GM21526 (cell line): ENCODE results near the gene MAPK7.

Source experiments
- ATAC-seq: cut with Tn5 transposase; IDR thresholded peaks from one replicate; pipeline ENCODE4 v1.9.1; 2021; ENCODE audit warnings: moderate library complexity; ENCODE audit not compliant: unreplicated experiment, low FRiP score

MAPK7 gene

GRCh38 chr17:19362277-19363113 lies 15.8 kb upstream of the MAPK7 start, which contains the start of gene B9D1:
Gene B9D1, minus strand, starts transcription at chr17:19362723. Its CDS starts 154 bp downstream, at chr17:19362569.
- ATAC-seq, result peak; percentile 71

DNA sequence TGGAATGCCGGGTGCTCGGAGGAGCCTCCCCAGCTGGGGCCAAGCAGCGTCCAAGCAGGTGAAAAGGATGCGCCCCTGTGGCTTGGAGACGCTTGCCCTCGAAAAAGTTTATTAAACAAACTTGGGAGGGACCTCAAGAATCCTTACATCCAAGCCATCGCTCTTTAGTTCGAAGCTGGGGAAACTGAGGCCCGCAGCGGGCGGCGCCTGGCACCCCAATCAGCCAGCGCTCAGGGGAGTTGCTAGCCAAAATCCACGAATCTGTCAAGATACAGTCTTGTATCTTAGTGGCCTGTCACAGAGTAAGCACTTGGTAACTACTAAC lies 15.2 kb upstream of the MAPK7 start:
- no peak for ATAC-seq

GRCh38 chr17:19363460-19364035 lies 14.8 kb upstream of the MAPK7 start:
- ATAC-seq, result no peak

DNA sequence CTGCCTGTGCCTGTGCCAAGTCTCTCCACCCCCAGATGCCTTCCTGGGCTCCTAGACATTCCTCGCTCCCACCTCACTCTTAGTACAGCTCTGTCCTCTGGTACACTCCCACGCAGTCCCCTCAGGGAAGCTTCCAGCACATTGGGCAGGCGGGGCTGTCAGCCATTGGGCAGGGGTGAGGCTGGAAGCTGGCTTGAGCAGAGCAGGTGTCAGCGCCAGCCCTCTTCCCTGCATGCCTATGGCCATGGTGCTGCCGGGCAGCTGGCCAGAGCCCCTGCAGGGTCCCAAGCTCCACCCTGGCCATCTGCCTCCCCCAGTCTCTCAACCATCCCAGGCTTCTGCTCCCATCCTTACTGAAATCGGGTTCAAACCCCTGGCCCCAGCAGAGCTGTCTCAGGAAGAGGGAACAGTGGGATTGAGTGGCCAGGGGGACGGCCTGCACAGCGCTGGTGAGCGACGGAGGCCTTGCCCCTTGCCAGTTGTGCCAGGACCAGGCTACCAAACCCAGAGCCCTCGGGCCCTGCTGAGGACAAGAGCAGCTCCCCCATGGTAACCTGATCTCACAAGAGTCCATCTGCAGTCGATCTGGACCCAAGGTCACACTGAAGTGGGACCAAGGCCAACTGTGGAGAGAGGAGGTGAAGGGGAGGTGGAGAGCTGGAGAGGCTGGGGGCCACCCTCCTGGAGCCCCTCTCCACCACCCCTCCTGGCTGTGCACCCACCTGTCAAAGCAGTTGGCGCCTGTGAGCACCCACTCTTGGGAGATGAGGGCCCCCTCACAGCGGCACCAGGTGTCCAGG lies 13.4 kb upstream of the MAPK7 start:
- no peak for ATAC-seq

- no peak for ATAC-seq
These were observed 12.8 kb upstream of the MAPK7 start for GRCh38 chr17:19365499-19365817.

DNA sequence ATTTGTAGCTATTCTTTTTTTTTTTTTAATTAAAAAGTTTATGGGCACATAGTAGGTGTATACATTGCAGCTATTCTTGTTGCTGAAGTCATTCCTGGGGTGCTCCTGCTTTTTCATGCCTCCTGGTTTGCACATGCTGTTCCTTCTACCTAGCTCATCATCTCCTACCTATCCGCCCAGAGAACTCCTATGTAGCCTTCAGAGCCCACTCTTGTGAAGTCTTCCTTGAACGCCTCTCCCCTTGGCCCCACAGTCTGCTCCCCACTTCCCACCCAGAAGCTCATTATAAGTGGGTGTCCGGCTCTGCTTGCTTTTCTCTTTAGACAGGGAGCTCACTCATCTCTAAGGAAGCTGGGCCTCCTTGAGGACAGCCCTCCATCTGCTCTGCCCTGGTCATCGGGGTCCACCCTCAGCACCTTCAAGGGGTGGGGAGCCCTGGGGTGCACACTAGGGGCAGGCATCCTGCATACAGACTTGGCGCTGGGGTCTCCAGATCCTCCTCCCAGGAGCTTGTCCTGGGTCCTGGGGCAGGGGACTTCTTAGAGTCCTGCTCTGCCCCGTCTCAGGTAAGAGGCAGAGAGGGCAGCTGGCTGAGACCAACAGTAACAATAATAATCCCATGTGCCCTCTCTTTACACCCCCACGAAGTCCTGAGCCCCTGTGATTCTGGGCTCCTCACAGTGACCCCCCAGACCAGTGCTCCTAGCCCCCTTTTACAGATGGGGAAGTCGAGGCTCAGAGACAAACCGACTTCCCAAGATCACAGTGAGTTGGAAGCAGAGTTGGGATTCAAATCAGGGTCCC lies 12.3 kb upstream of the MAPK7 start:
- no peak for ATAC-seq

- ATAC-seq, result no peak
These were observed 11.7 kb upstream of the MAPK7 start for GRCh38 chr17:19366637-19366972.

GRCh38 chr17:19368229-19368628 lies 10.1 kb upstream of the MAPK7 start:
- ATAC-seq, result no peak

GRCh38 chr17:19369107-19369778 lies 9.1 kb upstream of the MAPK7 start:
- no peak for ATAC-seq

DNA sequence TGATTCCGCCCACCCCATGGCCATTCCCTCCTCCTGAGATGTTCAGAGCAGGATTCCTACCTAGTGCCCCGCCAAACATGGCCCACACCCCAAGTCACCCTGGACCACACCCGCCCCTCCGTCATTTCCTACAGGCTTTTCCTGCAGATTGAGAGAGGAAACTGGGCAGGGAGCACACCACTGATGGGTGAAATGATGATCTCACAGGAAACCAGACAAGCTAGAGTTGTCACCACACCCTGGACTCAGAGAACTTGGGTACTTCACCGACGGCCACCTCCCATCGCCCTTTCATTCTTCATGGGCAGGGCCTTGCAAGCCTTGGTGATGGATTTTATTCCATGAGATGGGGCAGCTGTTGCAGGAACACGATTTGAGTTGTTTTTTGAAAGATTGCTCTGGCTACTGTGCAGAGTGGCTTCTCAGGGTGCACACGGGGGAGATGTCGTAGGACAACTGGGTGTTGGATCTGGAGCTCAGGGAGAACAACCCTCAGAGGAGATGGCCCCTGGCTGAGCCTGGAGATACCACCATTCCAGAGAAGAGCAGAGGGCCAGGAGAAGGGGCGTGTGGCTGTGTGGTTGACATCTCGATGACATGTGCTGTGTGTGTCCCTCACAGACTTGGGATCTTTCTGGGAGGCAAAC lies 8.3 kb upstream of the MAPK7 start:
- ATAC-seq, result no peak

GRCh38 chr17:19370493-19370960 lies 7.8 kb upstream of the MAPK7 start:
- no peak for ATAC-seq

DNA sequence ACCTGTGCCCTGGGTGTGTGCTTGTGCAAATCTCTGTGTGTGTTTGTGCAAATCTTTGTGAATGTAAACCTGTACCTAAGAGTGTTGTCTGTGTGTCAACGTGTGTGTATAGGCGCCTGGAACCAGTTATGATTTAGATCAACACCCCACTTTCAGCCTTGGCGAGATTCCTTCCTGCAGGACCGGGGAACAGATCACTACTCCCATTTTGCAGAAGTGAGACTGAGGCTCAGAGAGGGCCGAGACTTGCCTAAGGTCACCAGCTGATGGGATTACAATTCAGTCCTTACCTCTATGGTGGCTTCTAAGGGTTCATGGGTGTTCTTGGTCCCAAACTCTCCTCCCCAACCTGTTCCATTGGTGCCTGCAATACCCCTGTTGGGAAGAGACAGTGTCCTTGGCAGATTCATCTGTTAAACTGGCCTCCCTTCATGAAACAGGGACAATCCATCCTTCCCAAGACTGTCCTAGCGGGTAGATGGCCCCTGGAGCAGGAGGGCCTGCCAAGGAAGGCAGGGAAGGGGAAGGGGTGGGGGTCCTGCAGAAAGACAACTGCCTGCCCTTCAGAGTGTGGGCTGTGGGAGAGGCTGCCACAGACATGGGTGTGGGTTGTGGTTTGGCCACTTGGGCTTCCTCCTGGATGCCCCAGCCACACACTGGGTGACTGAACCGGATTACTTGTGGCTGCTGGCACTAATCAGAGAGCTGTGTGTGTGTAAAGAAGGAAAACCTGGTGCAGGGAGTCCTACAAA lies 6.9 kb upstream of the MAPK7 start:
- ATAC-seq, result no peak

- no peak for ATAC-seq
These were observed 6.3 kb upstream of the MAPK7 start for GRCh38 chr17:19372011-19372370.

DNA sequence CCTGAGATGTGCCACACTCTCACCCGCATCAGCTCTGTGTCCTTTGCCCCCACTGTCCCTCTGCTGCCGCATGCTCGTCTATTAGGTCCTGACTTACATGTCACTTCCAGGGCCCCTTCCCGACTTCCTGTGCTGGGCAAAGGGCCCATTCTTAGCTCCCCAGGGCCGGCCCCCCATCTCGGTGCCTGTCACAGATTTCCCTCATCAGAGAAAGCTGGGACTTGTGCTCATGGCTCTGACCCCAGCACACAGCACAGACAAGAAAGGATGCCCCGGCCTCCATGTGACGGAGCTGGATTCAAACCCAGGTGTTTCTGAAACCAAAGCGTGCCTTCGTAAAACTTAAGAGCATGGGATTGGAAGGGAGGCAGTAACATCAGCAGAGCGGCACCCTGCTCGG lies 5.9 kb upstream of the MAPK7 start:
- no peak for ATAC-seq

GRCh38 chr17:19372866-19373504 lies 5.3 kb upstream of the MAPK7 start:
- no peak for ATAC-seq

DNA sequence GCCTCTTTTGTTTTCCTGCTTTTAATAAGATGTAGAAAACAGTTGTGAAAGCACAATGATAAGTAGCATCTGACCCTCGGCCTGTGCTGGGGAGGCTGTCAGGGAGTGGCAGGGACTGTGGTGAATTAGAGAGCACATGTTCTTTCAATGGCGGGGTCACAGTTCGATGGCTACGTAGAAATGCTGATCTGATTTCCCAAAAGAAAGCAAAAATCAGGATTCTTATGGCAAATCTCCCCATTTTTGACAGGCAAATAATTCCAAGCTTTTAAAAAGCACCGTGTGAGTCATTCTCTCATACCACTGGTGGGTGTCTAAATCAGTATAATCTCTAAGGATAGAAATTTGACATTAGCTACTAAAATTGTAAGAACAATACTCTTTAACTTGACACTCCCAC lies 4.2 kb upstream of the MAPK7 start:
- no peak for ATAC-seq

DNA sequence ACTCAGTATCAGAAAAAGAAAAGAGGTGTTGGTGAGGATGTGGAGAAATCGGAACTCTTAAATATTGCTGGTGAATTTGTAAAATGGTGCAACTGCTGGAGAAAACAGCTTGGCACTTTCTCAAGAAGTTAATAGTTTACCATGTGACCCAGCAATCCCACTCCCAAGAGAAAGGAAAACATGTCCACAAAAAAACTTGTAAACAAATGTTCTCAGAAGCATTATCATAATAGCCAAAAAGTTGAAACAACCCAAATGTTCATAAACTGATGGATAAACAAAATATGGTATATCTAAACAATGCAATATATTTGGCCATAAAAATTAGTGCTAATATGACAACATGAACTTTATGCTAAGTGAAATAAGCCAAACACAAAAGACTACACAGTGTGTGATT lies 2.6 kb upstream of the MAPK7 start:
- no peak for ATAC-seq

DNA sequence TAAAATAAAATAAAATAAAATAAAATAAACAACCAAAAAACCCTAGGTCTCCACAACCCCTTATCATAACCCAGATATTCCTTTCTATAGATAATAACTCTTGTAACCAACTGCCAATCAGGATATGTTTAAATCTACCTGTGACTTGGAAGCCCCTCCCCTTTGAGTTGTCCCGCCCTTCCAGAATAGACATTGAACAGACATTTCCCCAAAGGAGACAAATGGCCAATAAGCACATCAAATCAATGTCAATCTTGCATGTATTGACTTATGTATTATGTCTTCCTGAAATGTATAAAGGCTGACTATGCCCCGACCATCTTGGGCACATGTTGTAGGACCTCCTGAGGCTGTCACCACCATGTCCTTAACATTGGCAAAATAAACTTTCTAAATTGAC lies 1.5 kb upstream of the MAPK7 start:
- ATAC-seq, result no peak
